WI38 (cell line): ENCODE data around the gene CTNNA2.
A peak's percentile ranks its signal among the peaks of the same experiment; 100 is the strongest.

Experiments
- H3K4me3 ChIP-seq: 2 replicates; pipeline ENCODE4 v1.5.1; 2011; ENCODE audit warnings: low read depth, mild to moderate bottlenecking, control low read depth, low read length
- TF ChIP-seq, protein P1 (sequence below): IDR thresholded peaks from 2 replicates; pipeline ENCODE4 v1.5.1; 2012; ENCODE audit warnings: low read depth, mild to moderate bottlenecking, control low read depth, low read length

Gene CTNNA2

DNA sequence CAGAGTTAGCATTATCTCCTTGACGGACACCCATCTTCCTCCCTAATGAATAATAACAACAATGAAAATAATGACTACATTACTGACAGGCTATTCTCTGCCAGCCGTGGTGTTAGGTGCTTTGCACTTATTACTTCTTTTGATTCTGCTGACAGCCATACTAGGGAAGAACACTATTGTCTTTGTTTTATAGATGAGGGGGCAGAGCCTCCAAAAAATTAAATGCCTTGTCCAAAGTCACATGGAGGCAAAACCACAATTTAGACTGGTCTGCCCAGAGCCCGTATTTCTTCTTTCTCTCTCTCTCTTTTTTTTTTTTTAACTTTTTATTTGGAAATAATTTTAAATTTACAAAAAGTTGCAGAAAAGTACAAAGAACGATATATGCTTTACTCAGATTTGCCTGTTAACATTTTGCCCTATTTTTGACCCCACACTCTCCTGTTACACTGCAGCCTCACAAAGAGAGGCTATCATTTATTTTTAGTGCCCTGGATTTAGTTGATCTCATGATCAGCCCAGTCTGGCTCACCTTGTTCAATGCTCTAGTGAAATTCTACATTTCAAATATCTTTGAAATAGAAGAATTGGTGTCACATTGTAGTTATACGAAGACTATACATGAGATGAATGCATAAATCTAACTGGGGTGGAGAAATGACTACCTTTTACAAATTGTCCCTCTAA lies 422.3 kb downstream of the CTNNA2 start:
- H3K4me3 ChIP-seq: no peak overlapping the region
- TF ChIP-seq, protein P1, sequence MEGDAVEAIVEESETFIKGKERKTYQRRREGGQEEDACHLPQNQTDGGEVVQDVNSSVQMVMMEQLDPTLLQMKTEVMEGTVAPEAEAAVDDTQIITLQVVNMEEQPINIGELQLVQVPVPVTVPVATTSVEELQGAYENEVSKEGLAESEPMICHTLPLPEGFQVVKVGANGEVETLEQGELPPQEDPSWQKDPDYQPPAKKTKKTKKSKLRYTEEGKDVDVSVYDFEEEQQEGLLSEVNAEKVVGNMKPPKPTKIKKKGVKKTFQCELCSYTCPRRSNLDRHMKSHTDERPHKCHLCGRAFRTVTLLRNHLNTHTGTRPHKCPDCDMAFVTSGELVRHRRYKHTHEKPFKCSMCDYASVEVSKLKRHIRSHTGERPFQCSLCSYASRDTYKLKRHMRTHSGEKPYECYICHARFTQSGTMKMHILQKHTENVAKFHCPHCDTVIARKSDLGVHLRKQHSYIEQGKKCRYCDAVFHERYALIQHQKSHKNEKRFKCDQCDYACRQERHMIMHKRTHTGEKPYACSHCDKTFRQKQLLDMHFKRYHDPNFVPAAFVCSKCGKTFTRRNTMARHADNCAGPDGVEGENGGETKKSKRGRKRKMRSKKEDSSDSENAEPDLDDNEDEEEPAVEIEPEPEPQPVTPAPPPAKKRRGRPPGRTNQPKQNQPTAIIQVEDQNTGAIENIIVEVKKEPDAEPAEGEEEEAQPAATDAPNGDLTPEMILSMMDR: no peak

DNA sequence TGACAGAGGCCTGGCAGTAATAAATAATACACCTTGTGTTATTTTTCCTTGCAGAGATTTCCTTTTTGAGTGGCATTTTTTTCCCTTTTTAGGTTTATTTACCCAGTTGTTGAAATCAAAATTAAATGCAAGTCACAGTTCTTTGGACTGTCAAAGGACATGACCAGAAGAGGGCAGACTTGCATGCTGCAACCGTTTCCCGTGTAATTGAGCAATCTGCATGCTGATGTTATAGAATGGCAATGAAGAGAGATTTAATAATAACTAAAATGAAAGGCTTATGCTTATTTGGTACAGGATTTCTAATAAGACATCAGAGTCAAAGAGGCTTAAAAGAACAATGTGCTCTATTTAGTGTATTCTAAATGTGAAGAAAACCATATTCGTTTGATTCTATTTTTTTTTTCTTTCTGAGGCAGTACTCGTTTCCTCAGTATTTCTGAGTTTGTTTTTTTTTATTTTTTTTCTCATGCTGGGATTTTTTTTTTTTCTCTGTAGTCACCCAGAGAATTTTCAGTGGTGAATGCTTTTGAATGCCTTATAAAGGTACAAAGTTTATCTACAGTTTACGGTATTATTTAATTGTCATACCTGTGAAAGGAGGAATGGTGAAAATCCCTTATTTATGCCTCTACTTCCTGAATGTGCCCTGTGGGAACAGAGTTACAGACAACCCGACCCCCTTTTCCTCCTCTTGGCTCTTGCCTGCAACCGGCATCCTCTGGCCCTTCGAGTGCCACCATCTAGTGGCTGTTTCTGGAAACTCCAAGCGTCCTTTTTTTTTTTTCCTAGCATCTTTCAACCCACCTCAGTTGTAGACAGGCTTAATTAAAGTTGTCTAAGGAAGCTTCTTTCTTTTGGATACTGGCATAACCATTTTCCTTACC lies 423.2 kb downstream of the CTNNA2 start:
- TF ChIP-seq, protein P1: peak; percentile 84
- no peak overlapping the region for H3K4me3 ChIP-seq

DNA sequence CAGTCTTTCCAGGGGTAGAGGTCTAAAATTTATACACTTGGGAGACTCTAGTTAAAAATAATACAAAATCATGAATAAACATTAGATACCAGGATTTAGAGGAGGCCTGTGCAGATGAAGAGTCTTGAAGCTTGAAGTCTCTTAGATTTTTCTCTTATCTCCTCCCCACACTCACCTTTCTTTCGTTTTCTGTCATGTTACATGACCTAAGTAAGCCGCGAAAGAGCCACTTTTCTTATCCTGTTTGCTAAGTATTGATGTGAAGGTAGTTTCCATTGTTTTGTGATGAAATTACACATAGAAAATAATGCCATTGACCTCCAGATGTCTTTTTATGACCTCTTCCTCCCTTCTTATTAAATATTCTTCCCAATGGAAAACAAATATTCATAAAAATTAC lies 423.9 kb downstream of the CTNNA2 start:
- no peak overlapping the region for H3K4me3 ChIP-seq
- TF ChIP-seq, protein P1: no peak

DNA sequence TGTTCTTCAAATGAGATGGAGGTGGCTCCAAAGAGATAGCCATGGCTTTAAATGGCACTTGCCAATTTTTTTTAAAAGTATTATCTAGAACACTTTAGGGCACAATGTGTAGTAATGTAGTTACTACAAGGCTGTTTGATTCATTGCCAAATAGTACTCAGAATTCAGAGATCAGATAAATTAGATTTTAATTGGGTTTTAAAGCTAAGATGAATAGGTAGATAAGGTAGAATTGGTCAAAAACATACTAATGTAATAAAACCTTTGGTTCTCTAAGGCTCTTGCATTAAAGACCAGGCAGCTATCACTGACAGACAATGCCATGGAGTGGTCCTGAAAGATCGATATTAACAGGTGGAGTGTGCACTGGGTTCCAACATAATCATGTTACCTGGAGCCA lies 425.8 kb downstream of the CTNNA2 start:
- H3K4me3 ChIP-seq: no peak overlapping the region
- TF ChIP-seq, protein P1: no peak

DNA sequence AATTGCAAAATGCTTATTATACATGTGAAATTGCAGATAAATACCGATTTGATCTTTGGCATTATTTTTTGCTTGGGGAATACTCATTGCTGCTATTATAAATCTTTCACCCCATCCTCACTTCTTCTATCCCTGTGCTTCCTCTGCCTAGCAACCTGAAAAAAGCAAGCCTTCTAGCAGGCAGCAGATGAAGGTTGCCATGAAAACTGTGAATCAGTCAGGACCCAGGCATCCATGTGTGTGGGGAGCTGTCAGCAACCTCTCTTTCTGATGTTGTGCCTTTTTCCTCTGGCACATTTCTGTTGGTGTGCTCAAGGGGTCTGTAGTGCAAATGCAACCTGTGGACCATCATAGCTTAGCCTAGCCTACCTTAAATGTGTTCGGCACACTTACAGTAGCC lies 427.5 kb downstream of the CTNNA2 start:
- TF ChIP-seq, protein P1: no peak
- H3K4me3 ChIP-seq: no peak overlapping the region

DNA sequence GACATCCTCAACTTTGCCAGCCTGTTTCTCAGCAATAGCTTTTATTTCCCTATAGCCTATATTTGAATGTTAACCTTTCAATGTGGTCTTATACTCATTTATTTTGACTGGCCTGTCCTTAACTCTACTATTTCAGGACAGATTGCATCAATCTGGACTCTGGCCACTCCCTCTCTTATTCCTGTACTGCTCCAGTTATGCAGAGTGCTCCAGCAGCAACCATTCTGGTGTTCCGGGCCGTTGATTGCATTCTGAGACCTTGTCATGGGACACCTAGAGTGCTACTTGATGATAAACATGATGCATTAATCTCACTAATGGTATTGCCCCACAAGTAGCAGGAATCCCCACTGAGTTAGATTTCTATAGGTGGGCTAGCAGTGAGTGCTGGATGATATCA lies 428.3 kb downstream of the CTNNA2 start:
- no peak overlapping the region for H3K4me3 ChIP-seq
- TF ChIP-seq, protein P1: no peak

DNA sequence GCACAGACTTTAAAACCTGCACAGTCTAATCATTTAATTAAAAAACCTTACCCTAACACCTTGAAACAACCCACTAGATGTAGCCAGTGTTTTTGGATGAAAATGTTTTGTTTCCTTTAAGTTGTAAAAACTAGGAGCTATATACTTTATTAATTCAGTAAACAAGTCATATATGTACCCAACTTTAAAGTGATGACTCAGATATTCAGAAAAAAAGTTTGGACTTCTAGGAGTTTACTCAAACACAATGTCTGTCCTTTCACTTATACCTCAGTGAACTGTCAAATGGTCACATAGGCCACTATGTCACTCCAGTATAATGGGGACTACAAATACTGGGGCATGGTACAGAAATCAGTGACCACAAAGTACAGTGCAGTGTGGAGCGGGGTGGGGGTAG lies 431.4 kb downstream of the CTNNA2 start:
- TF ChIP-seq, protein P1: no peak
- H3K4me3 ChIP-seq: no peak overlapping the region
